ENCODE data around the gene KRT3. TPM values are rescaled to one million over a fixed set of nuclear protein-coding genes. Genes with fewer than 3 reads are reported as not detected.

KRT3 gene
- total RNA-seq, 4 donors from 2014 or later: not detected

GRCh38 chr12:52807544-52808470 is 11.9 kb upstream of the KRT3 start:
- H3K4me3 ChIP-seq: no peak overlapping the region
- WGBS: 86% methylated on average over 15 of the region's 16 CpGs
- no peaks in the 10 kb centered on the region for H3K4me1 ChIP-seq
- TF ChIP-seq CTCF (IDR thresholded peaks at IDR 0.05) (no peak), POLR2AphosphoS5 (IDR thresholded peaks at IDR 0.05) (no peak), POLR2A (IDR thresholded peaks at IDR 0.05) (no peak), EP300 (IDR thresholded peaks at IDR 0.05) (no peak)
- DNase-seq (ENCODE audit: low spot score in 2 of 2): no peak
- peaks cover 2% of the 10 kb centered on the region for H3K27me3 ChIP-seq
- no peaks in the 10 kb centered on the region for H3K9me3 ChIP-seq
- H3K36me3 ChIP-seq: no peaks in the 10 kb centered on the region
- no peak overlapping the region for H3K27ac ChIP-seq

GRCh38 chr12:52806821-52807543 is 11.1 kb upstream of the KRT3 start:
- TF ChIP-seq POLR2A (IDR thresholded peaks at IDR 0.05) (no peak), EP300 (IDR thresholded peaks at IDR 0.05) (no peak), CTCF (IDR thresholded peaks at IDR 0.05) (no peak), POLR2AphosphoS5 (IDR thresholded peaks at IDR 0.05) (no peak)
- DNase-seq (ENCODE audit: low spot score in 2 of 2): no peak
- WGBS: 80% methylated on average over 9 of the region's 11 CpGs
- H3K27ac ChIP-seq: no peak overlapping the region
- H3K36me3 ChIP-seq: no peaks in the 10 kb centered on the region
- H3K27me3 ChIP-seq: peaks cover 2% of the 10 kb centered on the region
- H3K4me1 ChIP-seq: no peaks in the 10 kb centered on the region
- no peak overlapping the region for H3K4me3 ChIP-seq
- no peaks in the 10 kb centered on the region for H3K9me3 ChIP-seq

GRCh38 chr12:52806169-52806811 is 10.4 kb upstream of the KRT3 start:
- Histone ChIP-seq H3K27me3 (peaks cover 2% of the 10 kb centered on the region), H3K9me3 (no peaks in the 10 kb centered on the region), H3K36me3 (no peaks in the 10 kb centered on the region), H3K4me1 (no peaks in the 10 kb centered on the region), H3K27ac (no peak overlapping the region), H3K4me3 (no peak overlapping the region)
- DNase-seq (ENCODE audit: low spot score in 2 of 2): no peak
- TF ChIP-seq CTCF (IDR thresholded peaks at IDR 0.05): no peak
- TF ChIP-seq EP300 (IDR thresholded peaks at IDR 0.05): no peak
- no peak for TF ChIP-seq POLR2AphosphoS5 (IDR thresholded peaks at IDR 0.05)
- TF ChIP-seq POLR2A (IDR thresholded peaks at IDR 0.05): no peak
- WGBS: 98% methylated on average over 3 of the region's 3 CpGs

GRCh38 chr12:52805739-52806138 is 9.8 kb upstream of the KRT3 start:
- no peak overlapping the region for H3K27ac ChIP-seq
- TF ChIP-seq POLR2A (IDR thresholded peaks at IDR 0.05) (no peak), EP300 (IDR thresholded peaks at IDR 0.05) (no peak), CTCF (IDR thresholded peaks at IDR 0.05) (no peak), POLR2AphosphoS5 (IDR thresholded peaks at IDR 0.05) (no peak)
- H3K9me3 ChIP-seq: no peaks in the 10 kb centered on the region
- H3K27me3 ChIP-seq: peaks cover 2% of the 10 kb centered on the region
- DNase-seq (ENCODE audit: low spot score in 2 of 2): no peak
- WGBS: 79% methylated on average over 3 of the region's 3 CpGs
- no peak overlapping the region for H3K4me3 ChIP-seq
- no peaks in the 10 kb centered on the region for H3K36me3 ChIP-seq
- H3K4me1 ChIP-seq: no peaks in the 10 kb centered on the region
